ENCODE measurements around the gene CBARP. TPM values are rescaled to one million over a fixed set of nuclear protein-coding genes. Genes with fewer than 3 reads are reported as not detected.

The CBARP gene
- total and polyA plus RNA-seq, 9 of the 15 experiments (the other 6 are each of a cell fraction or from before 2014, with no cell fraction given), result 0.03 to 8.9 (median 1.2) TPM; not detected in 1

DNA sequence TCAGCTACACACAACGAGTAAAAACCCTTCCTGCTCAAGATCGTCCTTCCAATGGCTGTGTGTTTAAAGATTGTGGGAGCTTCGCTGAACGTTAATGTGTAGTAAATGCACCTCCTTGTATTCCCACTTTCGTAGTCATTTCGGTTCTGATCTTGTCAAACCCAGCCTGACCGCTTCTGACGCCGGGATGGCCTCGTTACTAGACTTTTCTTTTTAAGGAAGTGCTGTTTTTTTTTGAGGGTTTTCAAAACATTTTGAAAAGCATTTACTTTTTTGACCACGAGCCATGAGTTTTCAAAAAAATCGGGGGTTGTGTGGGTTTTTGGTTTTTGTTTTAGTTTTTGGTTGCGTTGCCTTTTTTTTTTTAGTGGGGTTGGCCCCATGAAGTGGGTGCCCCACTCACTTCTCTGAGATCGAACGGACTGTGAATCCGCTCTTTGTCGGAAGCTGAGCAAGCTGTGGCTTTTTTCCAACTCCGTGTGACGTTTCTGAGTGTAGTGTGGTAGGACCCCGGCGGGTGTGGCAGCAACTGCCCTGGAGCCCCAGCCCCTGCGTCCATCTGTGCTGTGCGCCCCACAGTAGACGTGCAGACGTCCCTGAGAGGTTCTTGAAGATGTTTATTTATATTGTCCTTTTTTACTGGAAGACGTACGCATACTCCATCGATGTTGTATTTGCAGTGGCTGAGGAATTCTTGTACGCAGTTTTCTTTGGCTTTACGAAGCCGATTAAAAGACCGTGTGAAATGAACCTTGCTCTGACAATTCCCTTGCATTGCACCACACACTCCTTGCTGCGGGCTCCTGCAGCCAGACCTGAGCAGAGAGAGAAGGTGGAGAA, 34.8 kb upstream of the CBARP start (continued):
- TF ChIP-seq SPI1 (IDR thresholded peaks at IDR 0.05; ENCODE audit: borderline replicate concordance, low read depth, low read length) (peak; percentile 88), STAT5A (IDR thresholded peaks at IDR 0.05; ENCODE audit: borderline replicate concordance, low read length) (no peak), ASH1L (IDR thresholded peaks at IDR 0.05; ENCODE audit: borderline replicate concordance, low read depth, partially characterized antibody) (peak; percentile 39), ZBTB9 (CRISPR knock-in tag; IDR thresholded peaks at IDR 0.05) (no peak), ZKSCAN3 (CRISPR knock-in tag; IDR thresholded peaks at IDR 0.05) (no peak), GTF2F1 (IDR thresholded peaks at IDR 0.05; ENCODE audit: low read depth, low read length) (no peak), IFI16 (CRISPR knock-in tag; IDR thresholded peaks at IDR 0.05) (no peak), GATA2 (CRISPR knock-in tag; IDR thresholded peaks at IDR 0.05) (no peak), PURB (CRISPR knock-in tag; IDR thresholded peaks at IDR 0.05; ENCODE audit: low read depth) (no peak), MAZ (CRISPR knock-in tag; conservative IDR thresholded peaks at IDR 0.05 in 1 of 2, IDR thresholded peaks at IDR 0.05 in 1 of 2) (no peak), HDAC1 (IDR thresholded peaks at IDR 0.05) (0 out of 4 replicates have a peak, but pooled peaks of 1 of the 2 experiments have one; percentile 29), THRAP3 (IDR thresholded peaks at IDR 0.05; ENCODE audit: borderline replicate concordance) (0 out of 2 replicates have a peak, but pooled peaks have one; percentile 57), JUND (IDR thresholded peaks at IDR 0.05; ENCODE audit: borderline replicate concordance, low read depth, low read length) (no peak), JUND (tag; IDR thresholded peaks at IDR 0.05; ENCODE audit: borderline replicate concordance, low read depth, low read length) (0 out of 3 replicates have a peak, but pooled peaks have one; percentile 14), ZNF217 (CRISPR knock-in tag; IDR thresholded peaks at IDR 0.05) (no peak), JUNB (CRISPR knock-in tag; conservative IDR thresholded peaks at IDR 0.05) (0 out of 2 replicates have a peak, but pooled peaks have one; percentile 3), FOXK1 (CRISPR knock-in tag; IDR thresholded peaks at IDR 0.05; ENCODE audit: borderline replicate concordance) (0 out of 2 replicates have a peak, but pooled peaks have one; percentile 7), OTX1 (CRISPR knock-in tag; IDR thresholded peaks at IDR 0.05) (no peak)
- TF ChIP-seq, protein P1, sequence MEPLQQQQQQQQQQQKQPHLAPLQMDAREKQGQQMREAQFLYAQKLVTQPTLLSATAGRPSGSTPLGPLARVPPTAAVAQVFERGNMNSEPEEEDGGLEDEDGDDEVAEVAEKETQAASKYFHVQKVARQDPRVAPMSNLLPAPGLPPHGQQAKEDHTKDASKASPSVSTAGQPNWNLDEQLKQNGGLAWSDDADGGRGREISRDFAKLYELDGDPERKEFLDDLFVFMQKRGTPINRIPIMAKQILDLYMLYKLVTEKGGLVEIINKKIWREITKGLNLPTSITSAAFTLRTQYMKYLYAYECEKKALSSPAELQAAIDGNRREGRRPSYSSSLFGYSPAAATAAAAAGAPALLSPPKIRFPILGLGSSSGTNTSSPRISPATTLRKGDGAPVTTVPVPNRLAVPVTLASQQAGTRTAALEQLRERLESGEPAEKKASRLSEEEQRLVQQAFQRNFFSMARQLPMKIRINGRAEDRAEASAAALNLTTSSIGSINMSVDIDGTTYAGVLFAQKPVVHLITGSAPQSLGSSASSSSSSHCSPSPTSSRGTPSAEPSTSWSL (CRISPR knock-in tag; IDR thresholded peaks at IDR 0.05; ENCODE audit: borderline replicate concordance), result no peak
- TF ChIP-seq, protein P2, sequence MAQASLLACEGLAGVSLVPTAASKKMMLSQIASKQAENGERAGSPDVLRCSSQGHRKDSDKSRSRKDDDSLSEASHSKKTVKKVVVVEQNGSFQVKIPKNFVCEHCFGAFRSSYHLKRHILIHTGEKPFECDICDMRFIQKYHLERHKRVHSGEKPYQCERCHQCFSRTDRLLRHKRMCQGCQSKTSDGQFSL (CRISPR knock-in tag; IDR thresholded peaks at IDR 0.05), result no peak
- TF ChIP-seq, protein P2 (tag; IDR thresholded peaks at IDR 0.05), result no peak

Measured in K562 (cell line).